OCI-LY1 (cell line): ENCODE measurements around the gene FAM222B.

Experiments used
- H2AFZ ChIP-seq: fragments of 200-600 bp; sonication (generic), shearing (Covaris generic); 2 replicates; pipeline ENCODE4 v1.6.0; 2014; ENCODE audit warnings: antibody characterized with exemption, mild to moderate bottlenecking, low read length
- H3F3A ChIP-seq: fragments of 200-600 bp; sonication (generic), shearing (Covaris generic); 2 replicates; pipeline ENCODE4 v1.6.0; 2014; ENCODE audit warnings: mild to moderate bottlenecking, antibody characterized with exemption, low read length, moderate library complexity; ENCODE audit not compliant: insufficient read depth
- H3K27ac ChIP-seq: fragments of 200-600 bp; sonication (generic); 2 replicates; pipeline ENCODE4 v1.5.1; 2014; ENCODE audit warnings: low read length, mixed run types, mild to moderate bottlenecking, low read depth; ENCODE audit not compliant: poor library complexity, severe bottlenecking
- H3K27me3 ChIP-seq: fragments of 200-600 bp; sonication (generic); 2 replicates; pipeline ENCODE4 v1.6.0; 2014; ENCODE audit warnings: antibody characterized with exemption, mild to moderate bottlenecking, low read length, moderate library complexity; ENCODE audit not compliant: insufficient read depth
- H3K36me3 ChIP-seq: fragments of 200-600 bp; sonication (generic); 2 replicates; pipeline ENCODE4 v1.6.1; 2014; ENCODE audit warnings: mild to moderate bottlenecking, antibody characterized with exemption, low read length, moderate library complexity, mixed read lengths; ENCODE audit not compliant: insufficient read depth
- H3K4me1 ChIP-seq: fragments of 200-600 bp; sonication (generic); 2 replicates; pipeline ENCODE4 v1.5.1; 2014; ENCODE audit warnings: mild to moderate bottlenecking, low read length, moderate library complexity; ENCODE audit not compliant: insufficient read depth, severe bottlenecking
- H3K4me2 ChIP-seq: fragments of 200-600 bp; sonication (generic), shearing (Covaris generic); 2 replicates; pipeline ENCODE4 v1.6.1; 2014; ENCODE audit warnings: low read length
- H3K4me3 ChIP-seq: fragments of 200-600 bp; sonication (generic); 2 replicates; pipeline ENCODE4 v1.5.1; 2014; ENCODE audit warnings: low read length, low read depth, mild to moderate bottlenecking, mixed read lengths; ENCODE audit not compliant: poor library complexity, severe bottlenecking
- H3K79me2 ChIP-seq: fragments of 200-600 bp; shearing (Covaris generic); 2 replicates; pipeline ENCODE4 v1.6.1; 2016; ENCODE audit warnings: mixed run types, low read length, mixed read lengths; ENCODE audit not compliant: insufficient read depth
- H3K9ac ChIP-seq: fragments of 200-600 bp; sonication (generic), shearing (Covaris generic); 2 replicates; pipeline ENCODE4 v1.6.1; 2014; ENCODE audit warnings: mild to moderate bottlenecking, low read length, mixed read lengths
- H3K9me2 ChIP-seq: fragments of 200-600 bp; sonication (generic), shearing (Covaris generic); 2 replicates; pipeline ENCODE4 v1.6.1; 2014; ENCODE audit warnings: low read depth, mild to moderate bottlenecking, low read length, mixed read lengths
- H3K9me3 ChIP-seq: fragments of 200-600 bp; shearing (Covaris generic); 2 replicates; pipeline ENCODE4 v1.6.1; 2014; ENCODE audit warnings: low read length, mixed read lengths
- H4K20me1 ChIP-seq: fragments of 200-600 bp; sonication (generic), shearing (Covaris generic); 2 replicates; pipeline ENCODE4 v1.6.0; 2016; ENCODE audit warnings: mild to moderate bottlenecking, low read length; ENCODE audit not compliant: insufficient read depth
- CTCF ChIP-seq: fragments of 200-600 bp; sonication (generic), shearing (Covaris generic); IDR thresholded peaks from 2 replicates; pipeline ENCODE4 v1.5.1; 2017; ENCODE audit warnings: mild to moderate bottlenecking, antibody characterized with exemption, low read length, moderate library complexity, mixed read lengths
- EZH2 ChIP-seq: fragments of 200-600 bp; sonication (generic), shearing (Covaris generic); IDR thresholded peaks from 2 replicates; pipeline ENCODE4 v1.8.0; 2017; ENCODE audit warnings: borderline replicate concordance, mixed run types, mild to moderate bottlenecking, antibody characterized with exemption, low read length, moderate library complexity, mixed read lengths

The FAM222B gene

GRCh38 chr17:28889996-28890395, 47.4 kb upstream of the FAM222B start:
- TF ChIP-seq CTCF, result no peak
- H3K79me2 ChIP-seq, result no peaks in the 10 kb centered on the region
- peaks cover 37% of the 10 kb centered on the region for H3K4me1 ChIP-seq
- H4K20me1 ChIP-seq, result no peaks in the 10 kb centered on the region
- H3K27me3 ChIP-seq, result no peaks in the 10 kb centered on the region
- H3K9me2 ChIP-seq, result no peaks in the 10 kb centered on the region
- H3K9me3 ChIP-seq, result no peaks in the 10 kb centered on the region
- H3K4me2 ChIP-seq, result no peak overlapping the region
- no peak overlapping the region for H3K4me3 ChIP-seq
- no peaks in the 10 kb centered on the region for H3F3A ChIP-seq
- H3K36me3 ChIP-seq, result peaks cover 10% of the 10 kb centered on the region; the same call in 1 of the 2 replicates
- no peak overlapping the region for H3K27ac ChIP-seq
- no peak overlapping the region for H2AFZ ChIP-seq
- no peak overlapping the region for H3K9ac ChIP-seq

- no peaks in the 10 kb centered on the region for H3F3A ChIP-seq
- H3K9me3 ChIP-seq, result no peaks in the 10 kb centered on the region
- no peak overlapping the region for H3K9ac ChIP-seq
- peaks cover 29% of the 10 kb centered on the region for H3K4me1 ChIP-seq
- TF ChIP-seq CTCF (no peak), EZH2 (no peak)
- peak overlapping the region; percentile 36 for H3K27ac ChIP-seq
- peaks cover 15% of the 10 kb centered on the region; the same call in 1 of the 2 replicates for H3K36me3 ChIP-seq
- H2AFZ ChIP-seq, result no peak overlapping the region
- no peaks in the 10 kb centered on the region for H3K9me2 ChIP-seq
- H4K20me1 ChIP-seq, result no peaks in the 10 kb centered on the region
- H3K4me3 ChIP-seq, result no peak overlapping the region
- H3K4me2 ChIP-seq, result no peak overlapping the region
- H3K27me3 ChIP-seq, result no peaks in the 10 kb centered on the region
- no peaks in the 10 kb centered on the region for H3K79me2 ChIP-seq
Measured at GRCh38 chr17:28888832-28889231, 46.2 kb upstream of the FAM222B start.

- no peaks in the 10 kb centered on the region for H3K79me2 ChIP-seq
- H3K9me2 ChIP-seq, result no peaks in the 10 kb centered on the region
- peaks cover 21% of the 10 kb centered on the region for H3K4me1 ChIP-seq
- no peaks in the 10 kb centered on the region for H3K9me3 ChIP-seq
- H3K4me3 ChIP-seq, result no peak overlapping the region
- H4K20me1 ChIP-seq, result no peaks in the 10 kb centered on the region
- no peaks in the 10 kb centered on the region for H3K27me3 ChIP-seq
- no peak overlapping the region for H3K4me2 ChIP-seq
- H3K36me3 ChIP-seq, result peaks cover 15% of the 10 kb centered on the region; the same call in 1 of the 2 replicates
- TF ChIP-seq CTCF (no peak), EZH2 (no peak)
- no peaks in the 10 kb centered on the region for H3F3A ChIP-seq
- no peak overlapping the region for H3K9ac ChIP-seq
- peak overlapping the region; percentile 36 for H3K27ac ChIP-seq
- H2AFZ ChIP-seq, result no peak overlapping the region
Measured at GRCh38 chr17:28887871-28888471, 45.4 kb upstream of the FAM222B start.
